IMR-90 (cell line): ENCODE measurements around the gene DSCAM.

Experiments used
- BHLHE40 ChIP-seq: fragments of 150-350 bp; IDR thresholded peaks from 2 replicates; pipeline ENCODE4 v1.6.1; 2016; ENCODE audit warnings: mild to moderate bottlenecking, low read depth, low read length
- POLR2A ChIP-seq: IDR thresholded peaks from 2 replicates; pipeline ENCODE4 v1.6.1; 2012; ENCODE audit warnings: mild to moderate bottlenecking, low read depth, low read length
- RFX5 ChIP-seq: IDR thresholded peaks from 2 replicates; pipeline ENCODE4 v1.8.0; 2012; ENCODE audit warnings: low read depth, mild to moderate bottlenecking, low read length, moderate library complexity
- TF ChIP-seq, protein P1 (sequence below): conservative IDR thresholded peaks from 2 replicates; pipeline ENCODE4 v1.5.1; 2012; ENCODE audit warnings: mild to moderate bottlenecking, low read depth, low read length, improper control_type of control experiment

DNA sequence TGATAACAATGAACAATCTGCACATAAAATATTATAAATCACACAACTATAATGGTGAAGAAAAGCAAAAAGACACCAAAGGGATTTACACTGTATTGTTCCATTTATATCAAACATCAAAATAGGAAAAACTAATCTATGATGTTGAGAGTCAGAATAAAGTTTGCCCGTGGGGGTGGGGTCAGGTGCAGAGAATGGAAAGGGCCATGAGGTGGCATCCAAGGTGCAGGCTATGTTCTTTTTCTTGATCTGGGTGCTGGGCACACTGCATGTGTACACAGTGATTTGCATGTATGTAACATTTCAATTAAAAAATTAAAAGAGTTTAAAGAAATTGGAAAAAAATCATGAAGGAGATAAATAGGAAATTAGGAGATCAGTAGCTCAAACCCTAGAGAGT is 127.3 kb downstream of the DSCAM start:
- TF ChIP-seq, protein P1, sequence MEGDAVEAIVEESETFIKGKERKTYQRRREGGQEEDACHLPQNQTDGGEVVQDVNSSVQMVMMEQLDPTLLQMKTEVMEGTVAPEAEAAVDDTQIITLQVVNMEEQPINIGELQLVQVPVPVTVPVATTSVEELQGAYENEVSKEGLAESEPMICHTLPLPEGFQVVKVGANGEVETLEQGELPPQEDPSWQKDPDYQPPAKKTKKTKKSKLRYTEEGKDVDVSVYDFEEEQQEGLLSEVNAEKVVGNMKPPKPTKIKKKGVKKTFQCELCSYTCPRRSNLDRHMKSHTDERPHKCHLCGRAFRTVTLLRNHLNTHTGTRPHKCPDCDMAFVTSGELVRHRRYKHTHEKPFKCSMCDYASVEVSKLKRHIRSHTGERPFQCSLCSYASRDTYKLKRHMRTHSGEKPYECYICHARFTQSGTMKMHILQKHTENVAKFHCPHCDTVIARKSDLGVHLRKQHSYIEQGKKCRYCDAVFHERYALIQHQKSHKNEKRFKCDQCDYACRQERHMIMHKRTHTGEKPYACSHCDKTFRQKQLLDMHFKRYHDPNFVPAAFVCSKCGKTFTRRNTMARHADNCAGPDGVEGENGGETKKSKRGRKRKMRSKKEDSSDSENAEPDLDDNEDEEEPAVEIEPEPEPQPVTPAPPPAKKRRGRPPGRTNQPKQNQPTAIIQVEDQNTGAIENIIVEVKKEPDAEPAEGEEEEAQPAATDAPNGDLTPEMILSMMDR = no peak
- no peak for TF ChIP-seq RFX5
- TF ChIP-seq BHLHE40 = no peak
- no peak for TF ChIP-seq POLR2A
